WTC11 (cell line): Measurements from ENCODE around the gene SMOC2. TPM values are rescaled to one million over a fixed set of nuclear protein-coding genes. Genes with fewer than 3 reads are reported as not detected.

Experiments used
- ATAC-seq: fragments of 200-7000 bp; cut with Tn5 transposase; 2 replicates; pipeline ENCODE4 v1.10.0; 2021; ENCODE audit warnings: mild to moderate bottlenecking, moderate library complexity
- CTCF ChIA-PET: fragments of 300-600 bp; sonication (Branson Sonifier 250); formaldehyde crosslinking; loops from one replicate; lab custom pipeline; 2021; ENCODE audit warnings: antibody characterized with exemption; lab: Charles Lee
- POLR2A ChIA-PET: fragments of 350-600 bp; sonication (Branson Sonifier 250); formaldehyde crosslinking; loops from one replicate; lab custom pipeline; 2021; ENCODE audit warnings: antibody characterized with exemption; lab: Charles Lee
- DNase-seq: peaks from one replicate; pipeline ENCODE4 v3.0.0; 2021; ENCODE audit warnings: low spot score
- H3K27ac Mint-ChIP-seq: 2 replicates; pipeline ENCODE4 v1.8.0; 2021; ENCODE audit warnings: mixed read lengths
- H3K27me3 Mint-ChIP-seq: 2 replicates; pipeline ENCODE4 v1.8.0; 2021; ENCODE audit warnings: low read depth, mild to moderate bottlenecking, moderate library complexity, mixed read lengths
- H3K36me3 Mint-ChIP-seq: 2 replicates; pipeline ENCODE4 v1.8.0; 2021; ENCODE audit warnings: mixed read lengths
- H3K4me1 Mint-ChIP-seq: 2 replicates; pipeline ENCODE4 v1.8.0; 2022; ENCODE audit warnings: mixed read lengths
- H3K4me3 Mint-ChIP-seq: 2 replicates; pipeline ENCODE4 v1.8.0; 2021; ENCODE audit warnings: mild to moderate bottlenecking, moderate library complexity, mixed read lengths
- H3K9me3 Mint-ChIP-seq: 2 replicates; pipeline ENCODE4 v1.8.0; 2021; ENCODE audit warnings: mixed read lengths
- AFF4 ChIP-seq: sonication (generic); formaldehyde crosslinking; IDR thresholded peaks from 2 replicates; pipeline ENCODE4 v1.8.1; 2023; ENCODE audit warnings: mild to moderate bottlenecking, missing genetic modification reagents, borderline replicate concordance
- AR ChIP-seq: fragments of 250-450 bp; sonication (Bioruptor Pico); IDR thresholded peaks from 2 replicates; pipeline ENCODE4 v1.9.0; 2021; ENCODE audit warnings: mild to moderate bottlenecking
- ATF1 ChIP-seq: sonication (generic); formaldehyde crosslinking; IDR thresholded peaks from 2 replicates; pipeline ENCODE4 v1.8.1; 2023; ENCODE audit warnings: mild to moderate bottlenecking, moderate library complexity, missing genetic modification reagents
- ATF3 ChIP-seq: sonication (generic); formaldehyde crosslinking; conservative IDR thresholded peaks from 2 replicates; pipeline ENCODE4 v1.8.1; 2022; ENCODE audit warnings: mild to moderate bottlenecking, missing genetic modification reagents
- CBFB ChIP-seq: sonication (generic); formaldehyde crosslinking; IDR thresholded peaks from 2 replicates; pipeline ENCODE4 v1.8.1; 2022; ENCODE audit warnings: mild to moderate bottlenecking, low read depth, missing genetic modification reagents
- E2F4 ChIP-seq: sonication (generic); formaldehyde crosslinking; IDR thresholded peaks from 2 replicates; pipeline ENCODE4 v1.8.1; 2022; ENCODE audit warnings: low read depth, mild to moderate bottlenecking, moderate library complexity, missing genetic modification reagents, borderline replicate concordance
- FOXK1 ChIP-seq: sonication (generic); formaldehyde crosslinking; IDR thresholded peaks from 2 replicates; pipeline ENCODE4 v1.8.0; 2022; ENCODE audit warnings: mild to moderate bottlenecking, moderate library complexity, missing genetic modification reagents
- FOXP1 ChIP-seq: sonication (generic); formaldehyde crosslinking; IDR thresholded peaks from 2 replicates; pipeline ENCODE4 v1.8.0; 2022; ENCODE audit warnings: missing genetic modification reagents, mild to moderate bottlenecking, moderate library complexity, borderline replicate concordance
- FOXP4 ChIP-seq: sonication (generic); formaldehyde crosslinking; IDR thresholded peaks from 2 replicates; pipeline ENCODE4 v1.8.0; 2022; ENCODE audit warnings: mild to moderate bottlenecking, missing genetic modification reagents
- GABPB1 ChIP-seq: sonication (generic); formaldehyde crosslinking; IDR thresholded peaks from 2 replicates; pipeline ENCODE4 v1.8.1; 2023; ENCODE audit warnings: mild to moderate bottlenecking, missing genetic modification reagents
- GRHL2 ChIP-seq: fragments of 250-450 bp; sonication (Bioruptor Pico); IDR thresholded peaks from 2 replicates; pipeline ENCODE4 v1.8.0; 2022; ENCODE audit warnings: mild to moderate bottlenecking, moderate library complexity; ENCODE audit not compliant: insufficient replicate concordance, severe bottlenecking
- IRF1 ChIP-seq: sonication (generic); formaldehyde crosslinking; IDR thresholded peaks from 2 replicates; pipeline ENCODE4 v1.8.0; 2023; ENCODE audit warnings: missing genetic modification reagents
- MLX ChIP-seq: sonication (generic); formaldehyde crosslinking; IDR thresholded peaks from 2 replicates; pipeline ENCODE4 v1.8.1; 2023; ENCODE audit warnings: mild to moderate bottlenecking, missing genetic modification reagents, moderate library complexity
- MXD4 ChIP-seq: fragments of 250-450 bp; sonication (Bioruptor Pico); IDR thresholded peaks from 2 replicates; pipeline ENCODE4 v1.8.0; 2021; ENCODE audit warnings: mild to moderate bottlenecking, moderate library complexity, borderline replicate concordance
- NFYB ChIP-seq: sonication (generic); formaldehyde crosslinking; conservative IDR thresholded peaks from 2 replicates; pipeline ENCODE4 v1.8.0; 2022; ENCODE audit warnings: low read depth, missing genetic modification reagents
- PRRX2 ChIP-seq: fragments of 250-450 bp; sonication (Bioruptor Pico); IDR thresholded peaks from 2 replicates; pipeline ENCODE4 v1.8.0; 2021; ENCODE audit warnings: mild to moderate bottlenecking
- SMAD3 ChIP-seq: sonication (generic); formaldehyde crosslinking; IDR thresholded peaks from 2 replicates; pipeline ENCODE4 v1.8.0; 2022; ENCODE audit warnings: missing genetic modification reagents, mild to moderate bottlenecking, borderline replicate concordance
- SMAD4 ChIP-seq: sonication (generic); formaldehyde crosslinking; IDR thresholded peaks from 2 replicates; pipeline ENCODE4 v1.8.0; 2022; ENCODE audit warnings: mild to moderate bottlenecking, missing genetic modification reagents
- SOX15 ChIP-seq: fragments of 250-450 bp; sonication (Bioruptor Pico); IDR thresholded peaks from 2 replicates; pipeline ENCODE4 v1.9.0; 2021; ENCODE audit warnings: mild to moderate bottlenecking
- TEAD1 ChIP-seq: sonication (generic); formaldehyde crosslinking; IDR thresholded peaks from 2 replicates; pipeline ENCODE4 v1.8.0; 2022; ENCODE audit warnings: mild to moderate bottlenecking, missing genetic modification reagents
- USF1 ChIP-seq: sonication (generic); formaldehyde crosslinking; IDR thresholded peaks from 2 replicates; pipeline ENCODE4 v1.8.0; 2022; ENCODE audit warnings: mild to moderate bottlenecking, missing genetic modification reagents
- ZBTB21 ChIP-seq: sonication (generic); formaldehyde crosslinking; IDR thresholded peaks from 2 replicates; pipeline ENCODE4 v1.8.1; 2023; ENCODE audit warnings: mild to moderate bottlenecking, missing genetic modification reagents, borderline replicate concordance
- ZNF263 ChIP-seq: sonication (generic); formaldehyde crosslinking; IDR thresholded peaks from 2 replicates; pipeline ENCODE4 v1.8.1; 2022; ENCODE audit warnings: low read depth, mild to moderate bottlenecking, moderate library complexity, missing genetic modification reagents
- ZNF317 ChIP-seq: sonication (generic); formaldehyde crosslinking; IDR thresholded peaks from 2 replicates; pipeline ENCODE4 v1.8.1; 2023; ENCODE audit warnings: low read depth, mild to moderate bottlenecking, moderate library complexity, missing genetic modification reagents, borderline replicate concordance
- total RNA-seq: library from RNA; stranded (reverse); gene quantifications from 3 replicates; pipeline ENCODE4 v1.2.3, GENCODE V29; 2021

The SMOC2 gene
- total RNA-seq, 1 experiment from 2014 or later: 3.9 TPM

GRCh38 chr6:168419569-168419968 lies 21.4 kb upstream of the SMOC2 start:
- no peaks in the 10 kb centered on the region for H3K27me3 Mint-ChIP-seq
- H3K4me1 Mint-ChIP-seq: peaks cover 16% of the 10 kb centered on the region
- POLR2A ChIA-PET: no interaction called here
- ATAC-seq: no peak
- TF ChIP-seq FOXK1 (CRISPR knock-in tag) (no peak), SMAD4 (CRISPR knock-in tag) (no peak), TEAD1 (CRISPR knock-in tag) (no peak), USF1 (CRISPR knock-in tag) (no peak), SMAD3 (no peak), ZNF317 (no peak), AR (no peak), SOX15 (CRISPR knock-in tag) (no peak), ZNF263 (CRISPR knock-in tag) (no peak)
- no peaks in the 10 kb centered on the region for H3K9me3 Mint-ChIP-seq
- no peaks in the 10 kb centered on the region for H3K36me3 Mint-ChIP-seq
- no peak for DNase-seq
- H3K27ac Mint-ChIP-seq: no peak overlapping the region
- no peak overlapping the region for H3K4me3 Mint-ChIP-seq
- CTCF ChIA-PET: no interaction called here

GRCh38 chr6:168420084-168420483 lies 20.9 kb upstream of the SMOC2 start:
- DNase-seq (no peak), ATAC-seq (no peak)
- Mint-ChIP-seq H3K27ac (no peak overlapping the region), H3K4me1 (peaks cover 18% of the 10 kb centered on the region), H3K4me3 (no peak overlapping the region), H3K9me3 (no peaks in the 10 kb centered on the region), H3K36me3 (no peaks in the 10 kb centered on the region)
- ChIA-PET POLR2A (no interaction called here), CTCF (no interaction called here)
- TF ChIP-seq FOXP4 (CRISPR knock-in tag): no peak
- no peak for TF ChIP-seq FOXP1 (CRISPR knock-in tag)
- no peak for TF ChIP-seq IRF1
- no peak for TF ChIP-seq GABPB1 (CRISPR knock-in tag)
- no peak for TF ChIP-seq GRHL2
- TF ChIP-seq TEAD1 (CRISPR knock-in tag): no peak
- TF ChIP-seq MXD4 (CRISPR knock-in tag): no peak
- TF ChIP-seq ATF1 (CRISPR knock-in tag): no peak
- no peak for TF ChIP-seq PRRX2 (CRISPR knock-in tag)
- TF ChIP-seq E2F4 (CRISPR knock-in tag): no peak
- no peak for TF ChIP-seq SMAD3
- TF ChIP-seq ZBTB21 (CRISPR knock-in tag): no peak
- TF ChIP-seq MLX (CRISPR knock-in tag): no peak
- TF ChIP-seq ATF3: no peak
- no peak for TF ChIP-seq AFF4 (CRISPR knock-in tag)
- TF ChIP-seq NFYB (CRISPR knock-in tag): no peak
- no peak for TF ChIP-seq CBFB (CRISPR knock-in tag)
- TF ChIP-seq, all 79 proteins: peak for 0
- no peaks in the 10 kb centered on the region for H3K27me3 Mint-ChIP-seq
